OCI-LY3 (cell line): ENCODE measurements around the gene NUDT9.
A peak's percentile ranks its signal among the peaks of the same experiment; 100 is the strongest.
"Not testable (repeated sequence)": the region's sequence is repeated elsewhere in the genome, so short reads cannot be mapped to it uniquely, and the experiment has no call there.

Source experiments
- H2AFZ ChIP-seq: fragments of 200-600, 300-600 bp; shearing (Covaris generic); 2 replicates; pipeline ENCODE4 v1.6.0; 2014; ENCODE audit warnings: antibody characterized with exemption, low read depth, low read length
- H3K27ac ChIP-seq: fragments of 200-600, 300-600 bp; sonication (generic); 2 replicates; pipeline ENCODE4 v1.5.1; 2014; ENCODE audit warnings: mild to moderate bottlenecking, low read length, moderate library complexity, mixed read lengths
- H3K27me3 ChIP-seq: fragments of 200-600, 300-600 bp; sonication (generic); 2 replicates; pipeline ENCODE4 v1.6.1; 2014; ENCODE audit warnings: low read depth, low read length, mixed read lengths
- H3K36me3 ChIP-seq: fragments of 200-600, 300-600 bp; sonication (generic); replicated peaks from 2 replicates; pipeline ENCODE3; 2014; ENCODE audit warnings: low read depth, low read length, mixed read lengths
- H3K4me1 ChIP-seq: fragments of 300-600, 200-600 bp; sonication (generic); 2 replicates; pipeline ENCODE4 v1.6.1; 2014; ENCODE audit warnings: low read length, mixed read lengths
- H3K4me2 ChIP-seq: fragments of 200-600, 300-600 bp; sonication (generic); 2 replicates; pipeline ENCODE4 v1.6.1; 2014; ENCODE audit warnings: low read length, mixed read lengths
- H3K4me3 ChIP-seq: fragments of 300-600, 200-600 bp; sonication (generic); 2 replicates; pipeline ENCODE4 v1.5.1; 2014; ENCODE audit warnings: antibody characterized with exemption, mild to moderate bottlenecking, low read length, moderate library complexity
- H3K79me2 ChIP-seq: fragments of 300-600, 200-600 bp; shearing (Covaris generic); 2 replicates; pipeline ENCODE4 v1.6.1; 2014; ENCODE audit warnings: mild to moderate bottlenecking, low read length, mixed read lengths
- H3K9ac ChIP-seq: fragments of 300-600, 200-600 bp; shearing (Covaris generic); 2 replicates; pipeline ENCODE4 v1.6.0; 2014; ENCODE audit warnings: mild to moderate bottlenecking, low read length, moderate library complexity
- H3K9me3 ChIP-seq: fragments of 200-600, 300-600 bp; shearing (Covaris generic); 2 replicates; pipeline ENCODE4 v1.6.1; 2014; ENCODE audit warnings: low read length, mixed read lengths; ENCODE audit not compliant: insufficient read depth
- H4K20me1 ChIP-seq: fragments of 200-600, 300-600 bp; sonication (generic); 2 replicates; pipeline ENCODE4 v1.6.1; 2016; ENCODE audit warnings: low read length, mixed read lengths; ENCODE audit not compliant: insufficient read depth
- CTCF ChIP-seq: fragments of 200-600, 300-600 bp; sonication (generic); IDR thresholded peaks from 2 replicates; pipeline ENCODE4 v1.5.1; 2014; ENCODE audit warnings: antibody characterized with exemption, low read length, low read depth
- EZH2phosphoT487 ChIP-seq: fragments of 200-600 bp; shearing (Covaris generic); IDR thresholded peaks from 2 replicates; pipeline ENCODE4 v1.6.1; 2018; ENCODE audit warnings: antibody characterized with exemption, mixed run types, low read depth

Gene NUDT9

DNA sequence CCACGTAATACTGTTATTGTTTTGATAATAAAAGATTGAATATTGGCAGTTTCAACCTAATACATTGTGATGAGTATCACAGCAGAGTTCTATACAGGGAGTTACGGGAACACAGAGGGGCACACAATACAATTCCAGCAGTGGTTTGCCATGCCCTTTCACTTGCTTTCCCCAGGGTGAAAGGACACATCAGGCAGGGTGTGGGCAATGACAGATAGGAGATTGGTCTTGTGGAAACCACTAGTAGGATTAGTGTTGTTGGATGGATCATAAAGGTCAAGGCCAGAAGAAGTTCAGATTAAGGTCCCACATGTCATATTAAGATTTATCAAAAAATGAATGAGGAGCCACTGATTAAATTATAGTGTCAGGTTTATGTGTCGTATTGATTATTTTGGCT is 39.4 kb upstream of the NUDT9 start:
- H3K4me2 ChIP-seq: no peak overlapping the region
- H3K36me3 ChIP-seq: no peaks in the 10 kb centered on the region
- H3K9me3 ChIP-seq: no peaks in the 10 kb centered on the region
- no peak overlapping the region for H3K4me3 ChIP-seq
- H3K27ac ChIP-seq: no peak overlapping the region
- no peaks in the 10 kb centered on the region for H4K20me1 ChIP-seq
- H3K79me2 ChIP-seq: peaks cover 17% of the 10 kb centered on the region
- no peaks in the 10 kb centered on the region for H3K27me3 ChIP-seq
- no peak overlapping the region for H3K9ac ChIP-seq
- TF ChIP-seq EZH2phosphoT487 (no peak), CTCF (no peak)
- no peaks in the 10 kb centered on the region for H3K4me1 ChIP-seq
- no peak overlapping the region for H2AFZ ChIP-seq

DNA sequence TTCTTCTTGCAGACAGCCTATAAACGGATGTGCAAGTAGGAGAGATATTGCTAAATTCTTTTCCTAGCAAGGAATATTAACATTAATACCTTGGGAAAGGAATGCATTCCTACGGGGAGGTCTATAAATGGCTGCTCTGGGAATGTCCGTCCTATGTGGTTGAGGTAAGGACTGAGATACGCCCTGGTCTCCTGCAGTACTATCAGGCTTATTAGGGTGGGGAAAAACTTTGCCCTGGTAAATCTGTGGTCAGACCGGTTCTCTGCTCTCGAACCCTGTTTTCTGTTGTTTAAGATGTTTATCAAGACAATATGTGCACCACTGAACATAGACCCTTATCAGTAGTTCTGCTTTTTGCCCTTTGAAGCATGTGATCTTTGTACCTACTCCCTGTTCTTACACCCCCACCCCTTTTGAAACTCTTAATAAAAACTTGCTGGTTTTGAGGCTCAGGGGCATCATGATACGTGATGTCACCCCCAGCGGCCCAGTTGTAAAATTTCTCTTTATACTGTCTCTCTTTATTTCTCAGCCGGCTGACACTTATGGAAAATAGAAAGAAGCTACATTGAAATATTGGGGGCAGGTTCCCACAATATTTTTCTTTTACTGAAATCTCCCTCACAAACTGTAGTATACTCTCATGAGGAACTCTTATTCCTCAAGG is 37.8 kb upstream of the NUDT9 start:
- peaks cover 30% of the 10 kb centered on the region for H3K79me2 ChIP-seq
- H3K9ac ChIP-seq, H3K27me3 ChIP-seq, H2AFZ ChIP-seq, H3K4me1 ChIP-seq, H3K4me3 ChIP-seq, H3K36me3 ChIP-seq, H4K20me1 ChIP-seq, H3K4me2 ChIP-seq, H3K9me3 ChIP-seq, H3K27ac ChIP-seq: not testable (repeated sequence)

- no peak overlapping the region for H3K9ac ChIP-seq
- H3K27ac ChIP-seq: no peak overlapping the region
- H3K36me3 ChIP-seq: no peaks in the 10 kb centered on the region
- no peaks in the 10 kb centered on the region for H4K20me1 ChIP-seq
- TF ChIP-seq EZH2phosphoT487 (no peak), CTCF (no peak)
- H3K4me3 ChIP-seq: no peak overlapping the region
- no peaks in the 10 kb centered on the region for H3K9me3 ChIP-seq
- no peak overlapping the region for H2AFZ ChIP-seq
- H3K4me1 ChIP-seq: 0 out of 2 replicates have a peak, but pooled peaks cover 11% of the 10 kb centered on the region
- H3K4me2 ChIP-seq: no peak overlapping the region
- peaks cover 37% of the 10 kb centered on the region for H3K79me2 ChIP-seq
- peaks cover 3% of the 10 kb centered on the region; the same call in 1 of the 2 replicates for H3K27me3 ChIP-seq
Measured at GRCh38 chr4:87387237-87387636, 35.1 kb upstream of the NUDT9 start.

- no peak for TF ChIP-seq EZH2phosphoT487
- TF ChIP-seq CTCF: no peak
- Histone ChIP-seq H2AFZ (no peak overlapping the region), H3K4me3 (no peak overlapping the region), H3K9me3 (no peaks in the 10 kb centered on the region), H4K20me1 (no peaks in the 10 kb centered on the region), H3K79me2 (peaks cover 37% of the 10 kb centered on the region), H3K4me1 (0 out of 2 replicates have a peak, but pooled peaks cover 11% of the 10 kb centered on the region), H3K36me3 (no peaks in the 10 kb centered on the region), H3K27ac (no peak overlapping the region), H3K4me2 (no peak overlapping the region), H3K9ac (no peak overlapping the region), H3K27me3 (peaks cover 9% of the 10 kb centered on the region; the same call in 1 of the 2 replicates)
Measured at GRCh38 chr4:87388901-87389300, 33.5 kb upstream of the NUDT9 start.

DNA sequence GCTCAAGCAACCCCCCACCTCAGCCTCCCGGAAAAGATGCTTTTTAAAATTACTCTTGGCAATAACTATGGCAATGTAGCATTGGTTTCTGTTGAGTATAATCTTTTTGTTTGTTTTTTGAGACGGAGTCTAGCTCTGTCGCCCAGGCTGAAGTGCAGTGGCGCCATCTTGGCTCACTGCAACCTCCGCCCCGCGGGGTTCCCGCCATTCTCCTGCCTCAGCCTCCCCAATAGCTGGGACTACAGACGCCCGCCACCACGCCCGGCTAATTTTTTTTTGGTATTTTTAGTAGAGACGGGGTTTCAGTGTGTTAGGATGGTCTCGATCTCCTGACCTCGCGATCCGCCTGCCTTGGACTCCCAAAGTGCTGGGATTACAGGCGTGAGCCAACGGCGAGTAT is 32.3 kb upstream of the NUDT9 start:
- Histone ChIP-seq H3K4me1 (0 out of 2 replicates have a peak, but pooled peaks cover 11% of the 10 kb centered on the region), H3K27ac (peak overlapping the region; percentile 44; the same call in 1 of the 2 replicates), H3K79me2 (peaks cover 37% of the 10 kb centered on the region), H3K4me3 (peak overlapping the region; percentile 79), H3K9ac (peak overlapping the region; percentile 74), H3K4me2 (peak overlapping the region; percentile 98)
- H4K20me1 ChIP-seq, H3K9me3 ChIP-seq, H3K36me3 ChIP-seq, H2AFZ ChIP-seq, H3K27me3 ChIP-seq: not testable (repeated sequence)
